Measurements from ENCODE around the gene PFN1.

- TF ChIP-seq POLR2AphosphoS5 (IDR thresholded peaks at IDR 0.05; ENCODE audit: low read depth) (no peak), CTCF (IDR thresholded peaks at IDR 0.05; ENCODE audit: insufficient read depth, low read length) (no peak), GABPA (IDR thresholded peaks at IDR 0.05; ENCODE audit: low read depth) (no peak), REST (IDR thresholded peaks at IDR 0.05; ENCODE audit: insufficient replicate concordance, low read depth) (no peak), SPI1 (IDR thresholded peaks at IDR 0.05; ENCODE audit: borderline replicate concordance, low read depth) (no peak)
Observed at GRCh38 chr17:4994081-4994595, 45.8 kb upstream of the PFN1 start.
